ENCODE results near the gene ADAMTSL1.

- TF ChIP-seq EP300 (conservative IDR thresholded peaks at IDR 0.05; ENCODE audit: poor library complexity, severe bottlenecking) (no peak), TAF1 (IDR thresholded peaks at IDR 0.05; ENCODE audit: low read depth) (no peak), CTCF (IDR thresholded peaks at IDR 0.05; ENCODE audit: poor library complexity, severe bottlenecking) (no peak)
Measured at GRCh38 chr9:18700714-18701113, 226.8 kb downstream of the ADAMTSL1 start.

Measured in neural cell (in vitro differentiated cells).